ENCODE measurements around the gene TSSC4.

Gene TSSC4

DNA sequence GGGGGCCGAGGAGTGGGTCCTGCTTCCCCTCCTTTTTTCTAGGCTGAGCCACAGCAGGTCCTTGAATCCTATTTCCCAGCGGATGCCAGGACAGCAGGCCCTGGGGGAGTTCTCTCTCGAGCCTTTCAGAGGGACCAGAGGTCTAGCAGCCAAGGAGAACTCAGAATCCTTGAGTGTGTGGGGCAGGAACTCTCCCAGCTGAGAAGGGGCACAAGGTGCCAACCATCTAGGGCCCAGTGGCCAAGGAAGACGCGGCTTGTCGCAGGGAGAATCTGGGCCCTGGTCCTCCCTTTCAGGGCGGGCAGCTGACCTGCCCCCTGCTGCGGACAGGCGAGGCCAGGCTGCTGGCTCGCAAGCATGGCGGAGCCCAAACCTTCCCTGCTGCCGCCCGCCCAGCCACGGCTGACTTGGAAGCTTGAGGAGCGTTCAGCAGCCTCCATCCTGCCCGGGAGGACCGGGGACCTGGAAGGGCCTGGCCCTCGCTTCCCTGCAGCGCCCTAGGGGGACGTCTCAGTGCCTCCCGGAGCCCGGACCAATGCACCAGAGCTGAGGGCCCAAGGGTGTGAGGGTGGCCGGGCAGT, 972 bp upstream of the TSSC4 start (continued):
- TF ChIP-seq, protein P1, sequence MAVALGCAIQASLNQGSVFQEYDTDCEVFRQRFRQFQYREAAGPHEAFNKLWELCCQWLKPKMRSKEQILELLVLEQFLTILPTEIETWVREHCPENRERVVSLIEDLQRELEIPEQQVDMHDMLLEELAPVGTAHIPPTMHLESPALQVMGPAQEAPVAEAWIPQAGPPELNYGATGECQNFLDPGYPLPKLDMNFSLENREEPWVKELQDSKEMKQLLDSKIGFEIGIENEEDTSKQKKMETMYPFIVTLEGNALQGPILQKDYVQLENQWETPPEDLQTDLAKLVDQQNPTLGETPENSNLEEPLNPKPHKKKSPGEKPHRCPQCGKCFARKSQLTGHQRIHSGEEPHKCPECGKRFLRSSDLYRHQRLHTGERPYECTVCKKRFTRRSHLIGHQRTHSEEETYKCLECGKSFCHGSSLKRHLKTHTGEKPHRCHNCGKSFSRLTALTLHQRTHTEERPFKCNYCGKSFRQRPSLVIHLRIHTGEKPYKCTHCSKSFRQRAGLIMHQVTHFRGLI (tag by site-specific recombination; IDR thresholded peaks at IDR 0.05), result peak; percentile 45; the same call in 1 of the 2 replicates
- TF ChIP-seq ZBTB8A (tag by site-specific recombination; IDR thresholded peaks at IDR 0.05) (no peak), ZNF23 (tag by site-specific recombination; IDR thresholded peaks at IDR 0.05; ENCODE audit: borderline replicate concordance) (no peak), ZEB2 (tag by site-specific recombination; IDR thresholded peaks at IDR 0.05) (no peak), ZNF274 (IDR thresholded peaks at IDR 0.05; ENCODE audit: low read length) (no peak), ZNF274 (tag by site-specific recombination; IDR thresholded peaks at IDR 0.05; ENCODE audit: borderline replicate concordance) (no peak), ZNF138 (tag by site-specific recombination; IDR thresholded peaks at IDR 0.05; ENCODE audit: borderline replicate concordance) (no peak), YY1 (tag by site-specific recombination; IDR thresholded peaks at IDR 0.05) (no peak), KLF7 (tag by site-specific recombination; IDR thresholded peaks at IDR 0.05; ENCODE audit: borderline replicate concordance) (no peak), ZFP69B (tag by site-specific recombination; IDR thresholded peaks at IDR 0.05) (no peak), ZNF366 (tag by site-specific recombination; conservative IDR thresholded peaks at IDR 0.05) (no peak), MZF1 (tag by site-specific recombination; IDR thresholded peaks at IDR 0.05; ENCODE audit: borderline replicate concordance) (no peak), ZNF560 (tag by site-specific recombination; IDR thresholded peaks at IDR 0.05; ENCODE audit: borderline replicate concordance) (no peak), ZNF114 (tag by site-specific recombination; IDR thresholded peaks at IDR 0.05) (no peak), ZNF24 (tag by site-specific recombination; IDR thresholded peaks at IDR 0.05) (no peak), TCF7L2 (IDR thresholded peaks at IDR 0.05; ENCODE audit: borderline replicate concordance, low read depth, low read length) (no peak), ZNF394 (tag by site-specific recombination; IDR thresholded peaks at IDR 0.05; ENCODE audit: borderline replicate concordance) (no peak), OVOL3 (tag by site-specific recombination; IDR thresholded peaks at IDR 0.05) (no peak), ZBTB1 (tag by site-specific recombination; IDR thresholded peaks at IDR 0.05) (no peak), ZNF221 (tag by site-specific recombination; IDR thresholded peaks at IDR 0.05; ENCODE audit: borderline replicate concordance) (no peak), ZNF785 (tag by site-specific recombination; IDR thresholded peaks at IDR 0.05) (no peak), ZNF571 (tag by site-specific recombination; IDR thresholded peaks at IDR 0.05) (no peak), ZNF202 (tag by site-specific recombination; IDR thresholded peaks at IDR 0.05; ENCODE audit: borderline replicate concordance) (no peak), ZNF623 (tag by site-specific recombination; IDR thresholded peaks at IDR 0.05) (no peak), ZNF654 (tag by site-specific recombination; IDR thresholded peaks at IDR 0.05; ENCODE audit: low read depth) (no peak), ZNF37A (tag by site-specific recombination; IDR thresholded peaks at IDR 0.05) (no peak), BCL11A (tag by site-specific recombination; IDR thresholded peaks at IDR 0.05; ENCODE audit: low read depth) (no peak), ZNF791 (tag by site-specific recombination; IDR thresholded peaks at IDR 0.05) (no peak)
- TF ChIP-seq, protein P2, sequence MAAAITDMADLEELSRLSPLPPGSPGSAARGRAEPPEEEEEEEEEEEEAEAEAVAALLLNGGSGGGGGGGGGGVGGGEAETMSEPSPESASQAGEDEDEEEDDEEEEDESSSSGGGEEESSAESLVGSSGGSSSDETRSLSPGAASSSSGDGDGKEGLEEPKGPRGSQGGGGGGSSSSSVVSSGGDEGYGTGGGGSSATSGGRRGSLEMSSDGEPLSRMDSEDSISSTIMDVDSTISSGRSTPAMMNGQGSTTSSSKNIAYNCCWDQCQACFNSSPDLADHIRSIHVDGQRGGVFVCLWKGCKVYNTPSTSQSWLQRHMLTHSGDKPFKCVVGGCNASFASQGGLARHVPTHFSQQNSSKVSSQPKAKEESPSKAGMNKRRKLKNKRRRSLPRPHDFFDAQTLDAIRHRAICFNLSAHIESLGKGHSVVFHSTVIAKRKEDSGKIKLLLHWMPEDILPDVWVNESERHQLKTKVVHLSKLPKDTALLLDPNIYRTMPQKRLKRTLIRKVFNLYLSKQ (tag by site-specific recombination; IDR thresholded peaks at IDR 0.05; ENCODE audit: borderline replicate concordance), result no peak
- TF ChIP-seq, protein P3, sequence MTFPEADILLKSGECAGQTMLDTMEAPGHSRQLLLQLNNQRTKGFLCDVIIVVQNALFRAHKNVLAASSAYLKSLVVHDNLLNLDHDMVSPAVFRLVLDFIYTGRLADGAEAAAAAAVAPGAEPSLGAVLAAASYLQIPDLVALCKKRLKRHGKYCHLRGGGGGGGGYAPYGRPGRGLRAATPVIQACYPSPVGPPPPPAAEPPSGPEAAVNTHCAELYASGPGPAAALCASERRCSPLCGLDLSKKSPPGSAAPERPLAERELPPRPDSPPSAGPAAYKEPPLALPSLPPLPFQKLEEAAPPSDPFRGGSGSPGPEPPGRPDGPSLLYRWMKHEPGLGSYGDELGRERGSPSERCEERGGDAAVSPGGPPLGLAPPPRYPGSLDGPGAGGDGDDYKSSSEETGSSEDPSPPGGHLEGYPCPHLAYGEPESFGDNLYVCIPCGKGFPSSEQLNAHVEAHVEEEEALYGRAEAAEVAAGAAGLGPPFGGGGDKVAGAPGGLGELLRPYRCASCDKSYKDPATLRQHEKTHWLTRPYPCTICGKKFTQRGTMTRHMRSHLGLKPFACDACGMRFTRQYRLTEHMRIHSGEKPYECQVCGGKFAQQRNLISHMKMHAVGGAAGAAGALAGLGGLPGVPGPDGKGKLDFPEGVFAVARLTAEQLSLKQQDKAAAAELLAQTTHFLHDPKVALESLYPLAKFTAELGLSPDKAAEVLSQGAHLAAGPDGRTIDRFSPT (tag by site-specific recombination; IDR thresholded peaks at IDR 0.05), result 0 out of 2 replicates have a peak, but pooled peaks have one; percentile 25
- TF ChIP-seq, protein P4, sequence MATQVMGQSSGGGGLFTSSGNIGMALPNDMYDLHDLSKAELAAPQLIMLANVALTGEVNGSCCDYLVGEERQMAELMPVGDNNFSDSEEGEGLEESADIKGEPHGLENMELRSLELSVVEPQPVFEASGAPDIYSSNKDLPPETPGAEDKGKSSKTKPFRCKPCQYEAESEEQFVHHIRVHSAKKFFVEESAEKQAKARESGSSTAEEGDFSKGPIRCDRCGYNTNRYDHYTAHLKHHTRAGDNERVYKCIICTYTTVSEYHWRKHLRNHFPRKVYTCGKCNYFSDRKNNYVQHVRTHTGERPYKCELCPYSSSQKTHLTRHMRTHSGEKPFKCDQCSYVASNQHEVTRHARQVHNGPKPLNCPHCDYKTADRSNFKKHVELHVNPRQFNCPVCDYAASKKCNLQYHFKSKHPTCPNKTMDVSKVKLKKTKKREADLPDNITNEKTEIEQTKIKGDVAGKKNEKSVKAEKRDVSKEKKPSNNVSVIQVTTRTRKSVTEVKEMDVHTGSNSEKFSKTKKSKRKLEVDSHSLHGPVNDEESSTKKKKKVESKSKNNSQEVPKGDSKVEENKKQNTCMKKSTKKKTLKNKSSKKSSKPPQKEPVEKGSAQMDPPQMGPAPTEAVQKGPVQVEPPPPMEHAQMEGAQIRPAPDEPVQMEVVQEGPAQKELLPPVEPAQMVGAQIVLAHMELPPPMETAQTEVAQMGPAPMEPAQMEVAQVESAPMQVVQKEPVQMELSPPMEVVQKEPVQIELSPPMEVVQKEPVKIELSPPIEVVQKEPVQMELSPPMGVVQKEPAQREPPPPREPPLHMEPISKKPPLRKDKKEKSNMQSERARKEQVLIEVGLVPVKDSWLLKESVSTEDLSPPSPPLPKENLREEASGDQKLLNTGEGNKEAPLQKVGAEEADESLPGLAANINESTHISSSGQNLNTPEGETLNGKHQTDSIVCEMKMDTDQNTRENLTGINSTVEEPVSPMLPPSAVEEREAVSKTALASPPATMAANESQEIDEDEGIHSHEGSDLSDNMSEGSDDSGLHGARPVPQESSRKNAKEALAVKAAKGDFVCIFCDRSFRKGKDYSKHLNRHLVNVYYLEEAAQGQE (tag by site-specific recombination; IDR thresholded peaks at IDR 0.05), result no peak
- TF ChIP-seq, protein P5, sequence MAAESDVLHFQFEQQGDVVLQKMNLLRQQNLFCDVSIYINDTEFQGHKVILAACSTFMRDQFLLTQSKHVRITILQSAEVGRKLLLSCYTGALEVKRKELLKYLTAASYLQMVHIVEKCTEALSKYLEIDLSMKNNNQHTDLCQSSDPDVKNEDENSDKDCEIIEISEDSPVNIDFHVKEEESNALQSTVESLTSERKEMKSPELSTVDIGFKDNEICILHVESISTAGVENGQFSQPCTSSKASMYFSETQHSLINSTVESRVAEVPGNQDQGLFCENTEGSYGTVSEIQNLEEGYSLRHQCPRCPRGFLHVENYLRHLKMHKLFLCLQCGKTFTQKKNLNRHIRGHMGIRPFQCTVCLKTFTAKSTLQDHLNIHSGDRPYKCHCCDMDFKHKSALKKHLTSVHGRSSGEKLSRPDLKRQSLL (tag by site-specific recombination; IDR thresholded peaks at IDR 0.05), result no peak
